B cell (primary cell): ENCODE measurements around the gene KCTD17. TPM values are rescaled to one million over a fixed set of nuclear protein-coding genes. Genes with fewer than 3 reads are reported as not detected.

Source experiments
- ATAC-seq: fragments of 200-7000 bp; cut with Tn5 transposase; one replicate; pipeline ENCODE4 v1.10.0; 2021; ENCODE audit warnings: low read depth, mild to moderate bottlenecking, moderate number of reproducible peaks, moderate library complexity
- CTCF ChIA-PET: fragments of 350-600 bp; sonication (Branson Sonifier 250); formaldehyde crosslinking; loops from one replicate; lab custom pipeline; 2021; ENCODE audit warnings: antibody characterized with exemption, inconsistent platforms; lab: Charles Lee
- POLR2A ChIA-PET: fragments of 350-600 bp; sonication (Branson Sonifier 250); formaldehyde crosslinking; loops from one replicate; lab custom pipeline; 2021; ENCODE audit warnings: antibody characterized with exemption; lab: Charles Lee
- DNase-seq: peaks from one replicate; pipeline ENCODE4 v3.0.0; 2013
- H2AFZ ChIP-seq: 2 replicates; pipeline ENCODE4 v1.6.1; 2012; ENCODE audit warnings: mild to moderate bottlenecking, low read depth, low read length; ENCODE audit not compliant: insufficient read depth, poor library complexity, severe bottlenecking
- H3K27ac ChIP-seq, 2 donors: 1 replicate in 1 of 2; 2 replicates in 1 of 2; pipeline ENCODE4 v1.5.1; 2012 to 2013; ENCODE audit warnings: low read length in 2 of 2, mild to moderate bottlenecking in 2 of 2, moderate library complexity in 1 of 2
- H3K27me3 ChIP-seq, 4 experiments: fragments of 200-600 bp in 1 of 4; sonication (generic) in 1 of 4; replicated peaks in 1 of 4; 1 replicate in 2 of 4; 2 replicates in 2 of 4; pipeline versions ENCODE4 v1.6.1 to v1.7.0; 2013 to 2016; ENCODE audit warnings: low read length in 3 of 4, mild to moderate bottlenecking in 2 of 4, mixed read lengths in 1 of 4, moderate library complexity in 1 of 4; ENCODE audit not compliant: insufficient read depth in 4 of 4, control insufficient read depth in 3 of 4; ENCODE audit errors: control extremely low read depth in 1 of 4
- H3K36me3 ChIP-seq, 2 experiments: replicated peaks in 1 of 2; 1 replicate in 1 of 2; 2 replicates in 1 of 2; pipeline versions ENCODE4 v1.6.1 to v1.7.1; 2013; ENCODE audit warnings: low read length in 1 of 2; ENCODE audit not compliant: insufficient read depth in 2 of 2, control insufficient read depth in 1 of 2; ENCODE audit errors: control extremely low read depth in 1 of 2, extremely low read depth in 1 of 2
- H3K4me1 ChIP-seq, 2 donors: fragments of 200-600 bp in 1 of 2; sonication (generic) in 1 of 2; 1 replicate in 1 of 2; 2 replicates in 1 of 2; pipeline versions ENCODE4 v1.5.1 to v1.6.1; 2013 to 2017; ENCODE audit warnings: low read length in 2 of 2; ENCODE audit not compliant: control insufficient read depth in 2 of 2, insufficient read depth in 2 of 2
- H3K4me2 ChIP-seq: replicated peaks from 2 replicates; pipeline ENCODE3; 2012; ENCODE audit warnings: mild to moderate bottlenecking, low read depth, low read length; ENCODE audit not compliant: poor library complexity, severe bottlenecking
- H3K4me3 ChIP-seq, 5 experiments: fragments of 200-600 bp in 1 of 5; sonication (generic) in 1 of 5; 1 replicate in 3 of 5; 2 replicates in 2 of 5; pipeline versions ENCODE4 v1.5.1 to v1.7.0; 2011 to 2016; ENCODE audit warnings: low read length in 4 of 5, mild to moderate bottlenecking in 4 of 5, low read depth in 2 of 5, control low read depth in 1 of 5, moderate library complexity in 1 of 5; ENCODE audit not compliant: insufficient read depth in 1 of 5; ENCODE audit errors: control extremely low read depth in 1 of 5, extremely low read depth in 1 of 5
- H3K79me2 ChIP-seq: fragments of 200-600 bp; sonication (generic); one replicate; pipeline ENCODE4 v1.6.0; 2016; ENCODE audit warnings: low read length; ENCODE audit not compliant: control insufficient read depth, insufficient read depth
- H3K9ac ChIP-seq: fragments of 200-600 bp; sonication (generic); 2 replicates; pipeline ENCODE4 v1.6.1; 2017; ENCODE audit warnings: mild to moderate bottlenecking, low read length, moderate library complexity
- H3K9me3 ChIP-seq, 3 donors: one replicate each; pipeline versions ENCODE4 v1.6.1 to v1.7.1; 2013; ENCODE audit warnings: low read length in 2 of 3; ENCODE audit not compliant: control insufficient read depth in 2 of 3, insufficient read depth in 1 of 3; ENCODE audit errors: control extremely low read depth in 1 of 3
- H4K20me1 ChIP-seq: 2 replicates; pipeline ENCODE4 v1.6.0; 2012; ENCODE audit warnings: mild to moderate bottlenecking, low read length; ENCODE audit not compliant: insufficient read depth, control insufficient read depth, poor library complexity, severe bottlenecking
- H3K27ac Mint-ChIP-seq: one replicate; pipeline ENCODE4 v1.8.0; 2021; ENCODE audit warnings: mixed read lengths
- H3K27me3 Mint-ChIP-seq: one replicate; pipeline ENCODE4 v1.8.0; 2021; ENCODE audit warnings: mixed read lengths
- H3K4me1 Mint-ChIP-seq: one replicate; pipeline ENCODE4 v1.8.0; 2021; ENCODE audit warnings: mixed read lengths
- H3K4me3 Mint-ChIP-seq: one replicate; pipeline ENCODE4 v1.8.0; 2021; ENCODE audit warnings: mixed read lengths
- H3K9me3 Mint-ChIP-seq: one replicate; pipeline ENCODE4 v1.8.0; 2022; ENCODE audit warnings: mixed read lengths; ENCODE audit not compliant: insufficient read depth
- CTCF ChIP-seq: fragments of 200-600 bp; IDR thresholded peaks from one replicate; pipeline ENCODE4 v1.8.0; 2022; ENCODE audit warnings: antibody characterized with exemption, mild to moderate bottlenecking
- EZH2 ChIP-seq: IDR thresholded peaks from 2 replicates; pipeline ENCODE4 v1.6.1; 2012; ENCODE audit warnings: borderline replicate concordance, low read depth, mild to moderate bottlenecking, moderate library complexity, low read length; ENCODE audit not compliant: insufficient read depth, poor library complexity, severe bottlenecking
- WGBS: methylation state at CpG from one replicate; pipeline ENCODE4 v1.1.5; 2013; ENCODE audit warnings: missing lambda C conversion rate; ENCODE audit not compliant: insufficient coverage; 5-methylcytosine and 5-hydroxymethylcytosine counted together
- intact Hi-C: fragments of 100-400 bp; cut with micrococcal nuclease; formaldehyde crosslinking; loops from one replicate; pipeline ENCODE4 v1.10.0; 2022
- polyA plus RNA-seq: library from polyadenylated mRNA; depleted of rRNA; stranded (reverse); fragments of >200 nt; gene quantifications from 2 replicates; pipeline ENCODE4 v1.2.3, GENCODE V29; 2012
- total RNA-seq, 2 donors: library from RNA; stranded (reverse); fragments of 120-200 nt in 1 of 2; gene quantifications; 1 replicate in 1 of 2; 2 replicates in 1 of 2; pipeline versions ENCODE4 v1.2.3 to v1.2.4, GENCODE V29; 2013 to 2022

KCTD17 gene
- total and polyA plus RNA-seq, 2 donors (not counting 1 experiment from before 2014, with no cell fraction given) = 29.0 to 41.3 TPM

DNA sequence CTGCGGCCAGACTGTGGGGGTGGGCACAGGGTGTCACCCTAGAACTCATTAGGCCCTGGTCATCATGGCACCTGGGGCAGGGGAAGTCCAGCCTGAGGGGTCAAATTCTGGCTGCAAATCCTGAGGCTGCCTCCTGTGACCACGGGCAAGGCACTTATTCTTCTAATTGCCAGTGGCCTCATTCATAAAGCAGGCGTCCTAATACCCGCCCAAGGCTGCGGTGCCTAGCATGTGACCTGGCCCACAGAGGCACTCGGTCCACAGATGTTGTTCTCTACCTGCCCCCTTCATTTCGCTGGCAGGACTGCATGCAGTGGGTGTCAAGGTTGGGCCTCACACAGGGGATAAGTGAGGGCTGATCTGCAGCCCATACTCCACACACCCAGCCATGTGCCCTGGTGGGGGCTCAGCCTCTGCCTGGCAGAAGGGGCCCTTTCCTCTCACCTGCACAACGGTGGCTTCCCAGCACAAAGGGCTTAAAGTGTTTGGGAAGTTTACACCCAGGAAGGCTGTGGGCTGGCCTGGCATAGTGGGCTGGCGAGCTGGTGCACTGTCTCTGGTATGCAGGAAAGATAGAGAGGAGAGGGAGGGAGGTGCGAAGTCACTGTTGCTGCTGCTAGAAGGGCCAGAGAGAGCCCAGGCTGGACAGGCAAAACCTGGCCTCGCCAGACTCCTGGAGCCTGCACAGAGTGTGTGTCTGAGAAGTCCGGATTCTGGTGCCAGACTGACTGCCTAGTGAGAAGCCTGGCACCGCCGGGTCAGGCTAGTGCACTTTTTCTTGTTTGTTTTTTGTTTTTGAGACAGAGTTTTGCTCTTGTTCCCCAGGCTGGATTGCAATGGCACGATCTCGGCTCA, 28.8 kb upstream of the KCTD17 start:
- peaks cover 5% of the 10 kb centered on the region for H3K79me2 ChIP-seq
- intact Hi-C loops = no loop called here
- Mint-ChIP-seq H3K9me3 (no peaks in the 10 kb centered on the region), H3K27me3 (no peaks in the 10 kb centered on the region), H3K4me1 (peaks cover 20% of the 10 kb centered on the region), H3K4me3 (no peak overlapping the region), H3K27ac (no peak overlapping the region)
- WGBS = 87% methylated on average over 15 of the region's 16 CpGs
- H3K27ac ChIP-seq = no peak overlapping the region
- H2AFZ ChIP-seq = no peak overlapping the region
- H3K9ac ChIP-seq = no peak overlapping the region
- no peaks in the 10 kb centered on the region for H3K36me3 ChIP-seq
- H4K20me1 ChIP-seq = no peaks in the 10 kb centered on the region
- DNase-seq = no peak
- H3K9me3 ChIP-seq = no peaks in the 10 kb centered on the region
- TF ChIP-seq CTCF (no peak), EZH2 (no peak)
- H3K27me3 ChIP-seq = no peaks in the 10 kb centered on the region
- CTCF ChIA-PET = interaction anchor here (1.3 to 1.6 kb wide), 3 partner anchors 9 to 16 kb away, joined by 3 to 5 read pairs (median 4); no protein-coding TSS in a partner anchor
- H3K4me1 ChIP-seq = peaks cover 9 to 20% of the 10 kb centered on the region in 2 donors
- no peak for ATAC-seq
- H3K4me2 ChIP-seq = no peak overlapping the region
- POLR2A ChIA-PET = no interaction called here
- no peak overlapping the region for H3K4me3 ChIP-seq

GRCh38 chr22:37023743-37024338, 27.7 kb upstream of the KCTD17 start:
- intact Hi-C loops = no loop called here

More at GRCh38 chr22:37023743-37024338, 27.7 kb upstream of the KCTD17 start:
- TF ChIP-seq CTCF (no peak), EZH2 (no peak)
- no peak overlapping the region for H3K4me2 ChIP-seq
- Mint-ChIP-seq H3K4me1 (peaks cover 18% of the 10 kb centered on the region), H3K27me3 (no peaks in the 10 kb centered on the region), H3K4me3 (no peak overlapping the region), H3K27ac (no peak overlapping the region), H3K9me3 (no peaks in the 10 kb centered on the region)
- H3K4me1 ChIP-seq = peaks cover 9 to 17% of the 10 kb centered on the region in 2 donors
- no peak overlapping the region for H3K27ac ChIP-seq
- DNase-seq (no peak), ATAC-seq (no peak)
- ChIA-PET POLR2A (no interaction called here), CTCF (no interaction called here)
- no peaks in the 10 kb centered on the region for H3K9me3 ChIP-seq
- H3K4me3 ChIP-seq = no peak overlapping the region
- H2AFZ ChIP-seq = no peak overlapping the region
- H3K79me2 ChIP-seq = peaks cover 5% of the 10 kb centered on the region
- H4K20me1 ChIP-seq = no peaks in the 10 kb centered on the region
- no peak overlapping the region for H3K9ac ChIP-seq
- no peaks in the 10 kb centered on the region for H3K27me3 ChIP-seq
- no peaks in the 10 kb centered on the region for H3K36me3 ChIP-seq
- 98% methylated on average over 34 of the region's 34 CpGs for WGBS
